ENCODE data around the gene RPS6KA1. TPM values are rescaled to one million over a fixed set of nuclear protein-coding genes. Genes with fewer than 3 reads are reported as not detected.
A peak's percentile ranks its signal among the peaks of the same experiment; 100 is the strongest.

The RPS6KA1 gene
- polyA plus RNA-seq, 3 donors: 116 to 189 (median 188) TPM

GRCh38 chr1:26539722-26540121 lies 10.2 kb downstream of the RPS6KA1 start:
- Histone ChIP-seq H3K9ac (ENCODE audit: insufficient read depth, low read length, poor library complexity, severe bottlenecking) (no peak overlapping the region), H3K36me3 (replicated peaks in 1 of 2; ENCODE audit: control insufficient read depth in 1 of 2, insufficient read depth in 2 of 2, low read length in 2 of 2) (no peaks in the 10 kb centered on the region), H3K9me3 (replicated peaks in 1 of 2; ENCODE audit: control insufficient read depth in 1 of 2, insufficient read depth in 1 of 2, low read length in 2 of 2) (no peaks in the 10 kb centered on the region), H3K27ac (ENCODE audit: low read depth in 1 of 2, low read length in 2 of 2) (peak overlapping the region; percentile 48 to 99), H4K20me1 (ENCODE audit: insufficient read depth, low read length) (no peaks in the 10 kb centered on the region), H3K79me2 (ENCODE audit: insufficient read depth, low read length) (peaks cover 45% of the 10 kb centered on the region), H3K4me2 (replicated peaks; ENCODE audit: extremely low read depth, low read length, poor library complexity, severe bottlenecking) (peak overlapping the region; percentile 35), H3K27me3 (ENCODE audit: control insufficient read depth in 2 of 2, insufficient read depth in 2 of 2, low read length in 2 of 2) (no peaks in the 10 kb centered on the region), H3K4me3 (replicated peaks in 1 of 3; ENCODE audit: low read depth in 2 of 3, low read length in 3 of 3) (peak overlapping the region in 1 of 3 experiments; percentile 36), H2AFZ (ENCODE audit: insufficient read depth, low read depth, low read length, poor library complexity, severe bottlenecking) (peak overlapping the region; percentile 24), H3K4me1 (ENCODE audit: control insufficient read depth in 1 of 2, insufficient read depth in 2 of 2, low read length in 2 of 2) (peaks cover 69 to 78% of the 10 kb centered on the region in 2 donors)
- Mint-ChIP-seq H3K4me3 (peak overlapping the region in 1 of 2 donors; percentile 39), H3K27me3 (ENCODE audit: low read depth in 3 of 3) (no peaks in the 10 kb centered on the region), H3K4me1 (peaks cover 75% of the 10 kb centered on the region), H3K36me3 (peaks cover 0 to 4% of the 10 kb centered on the region in 2 donors), H3K9me3 (no peaks in the 10 kb centered on the region), H3K27ac (peak overlapping the region; percentile 85 to 100 (median 96))
- no peak for DNase-seq
- no peak for TF ChIP-seq CTCF (IDR thresholded peaks at IDR 0.05)
- WGBS (ENCODE audit: insufficient coverage): 6% methylated on average over 6 of the region's 6 CpGs
- intact Hi-C loops (cut with micrococcal nuclease): loop anchor here (5.0 kb wide), 2 partner anchors 43 to 58 kb away; no protein-coding TSS in a partner anchor

- H3K4me1 Mint-ChIP-seq: peaks cover 75% of the 10 kb centered on the region
- H3K27me3 Mint-ChIP-seq (ENCODE audit: low read depth in 3 of 3): no peaks in the 10 kb centered on the region
- peak overlapping the region; percentile 48 to 99 for H3K27ac ChIP-seq (ENCODE audit: low read depth in 1 of 2, low read length in 2 of 2)
- H3K4me1 ChIP-seq (ENCODE audit: control insufficient read depth in 1 of 2, insufficient read depth in 2 of 2, low read length in 2 of 2): peaks cover 75 to 79% of the 10 kb centered on the region in 2 donors
- TF ChIP-seq CTCF (IDR thresholded peaks at IDR 0.05): no peak
- H3K36me3 ChIP-seq (replicated peaks in 1 of 2; ENCODE audit: control insufficient read depth in 1 of 2, insufficient read depth in 2 of 2, low read length in 2 of 2): no peaks in the 10 kb centered on the region
- no peak for DNase-seq
- H3K4me3 ChIP-seq (replicated peaks in 1 of 3; ENCODE audit: low read depth in 2 of 3, low read length in 3 of 3): peak overlapping the region in 1 of 3 experiments; percentile 36
- no peaks in the 10 kb centered on the region for H3K9me3 Mint-ChIP-seq
- H3K9me3 ChIP-seq (replicated peaks in 1 of 2; ENCODE audit: control insufficient read depth in 1 of 2, insufficient read depth in 1 of 2, low read length in 2 of 2): no peaks in the 10 kb centered on the region
- peak overlapping the region; percentile 85 to 100 (median 92) for H3K27ac Mint-ChIP-seq
- H3K27me3 ChIP-seq (ENCODE audit: control insufficient read depth in 2 of 2, insufficient read depth in 2 of 2, low read length in 2 of 2): no peaks in the 10 kb centered on the region
- peaks cover 51% of the 10 kb centered on the region for H3K79me2 ChIP-seq (ENCODE audit: insufficient read depth, low read length)
- H4K20me1 ChIP-seq (ENCODE audit: insufficient read depth, low read length): no peaks in the 10 kb centered on the region
- H3K36me3 Mint-ChIP-seq: peaks cover under 1 to 5% of the 10 kb centered on the region in 2 donors
- intact Hi-C loops (cut with micrococcal nuclease): loop anchor here in 1 of 2 donors (5.0 kb wide), 1 partner anchor 42 kb away; no protein-coding TSS in a partner anchor
- peak overlapping the region; percentile 24 for H2AFZ ChIP-seq (ENCODE audit: insufficient read depth, low read depth, low read length, poor library complexity, severe bottlenecking)
- H3K4me2 ChIP-seq (replicated peaks; ENCODE audit: extremely low read depth, low read length, poor library complexity, severe bottlenecking): peak overlapping the region; percentile 35
- H3K4me3 Mint-ChIP-seq: peak overlapping the region in 1 of 2 donors; percentile 39
- WGBS (ENCODE audit: insufficient coverage): no CpG with 5 or more reads among the region's 3 CpGs
- no peak overlapping the region for H3K9ac ChIP-seq (ENCODE audit: insufficient read depth, low read length, poor library complexity, severe bottlenecking)
Measured at GRCh38 chr1:26540351-26540750, 10.8 kb downstream of the RPS6KA1 start.

All from CD14-positive monocyte (primary cell).